Activated CD4-positive, alpha-beta memory T cell treated with anti-CD3 and anti-CD28 coated beads, Interleukin-2, amount 10 ng/mL, durations not matched to agents 7 days and 5 days (primary cell): ENCODE measurements around the gene NEK6. TPM values are rescaled to one million over a fixed set of nuclear protein-coding genes. Genes with fewer than 3 reads are reported as not detected.

Experiments
- CTCF ChIA-PET: fragments of 350-600 bp; sonication (Branson Sonifier 250); formaldehyde crosslinking; loops from one replicate; lab custom pipeline; 2021; ENCODE audit warnings: antibody characterized with exemption, inconsistent platforms; lab: Charles Lee
- POLR2A ChIA-PET: fragments of 350-600 bp; sonication (Branson Sonifier 250); formaldehyde crosslinking; loops from one replicate; lab custom pipeline; 2021; ENCODE audit warnings: antibody characterized with exemption; lab: Charles Lee
- DNase-seq: peaks from one replicate; pipeline ENCODE4 v3.0.0-alpha.2; 2020
- H3K27ac Mint-ChIP-seq: one replicate; pipeline ENCODE4 v1.8.0; 2021; ENCODE audit warnings: mild to moderate bottlenecking, mixed read lengths
- H3K27me3 Mint-ChIP-seq: one replicate; pipeline ENCODE4 v1.8.0; 2021; ENCODE audit warnings: mixed read lengths
- H3K36me3 Mint-ChIP-seq: one replicate; pipeline ENCODE4 v1.8.0; 2021; ENCODE audit warnings: low read depth, mixed read lengths
- H3K4me1 Mint-ChIP-seq: one replicate; pipeline ENCODE4 v1.8.0; 2021; ENCODE audit warnings: mixed read lengths
- H3K4me3 Mint-ChIP-seq: one replicate; pipeline ENCODE4 v1.8.0; 2021; ENCODE audit warnings: mild to moderate bottlenecking, mixed read lengths
- H3K9me3 Mint-ChIP-seq: one replicate; pipeline ENCODE4 v1.8.0; 2021; ENCODE audit warnings: mixed read lengths
- total RNA-seq, 2 experiments: library from RNA; stranded (reverse); gene quantifications; one replicate each; pipeline ENCODE4 v1.2.3, GENCODE V29; 2021

Gene NEK6
- total RNA-seq, 2 experiments from 2014 or later = 16.9 to 18.9 TPM

GRCh38 chr9:124312290-124313265 lies 54.8 kb downstream of the NEK6 start:
- no peak overlapping the region for H3K4me3 Mint-ChIP-seq
- CTCF ChIA-PET = interaction anchor here (1.1 to 1.8 kb wide), 3 partner anchors 150 to 186 kb away, joined by 3 to 7 read pairs (median 3); no protein-coding TSS in a partner anchor
- no peaks in the 10 kb centered on the region for H3K27me3 Mint-ChIP-seq
- no peaks in the 10 kb centered on the region for H3K36me3 Mint-ChIP-seq
- POLR2A ChIA-PET = no interaction called here
- no peak overlapping the region for H3K27ac Mint-ChIP-seq
- DNase-seq = no peak
- H3K4me1 Mint-ChIP-seq = no peaks in the 10 kb centered on the region
- no peaks in the 10 kb centered on the region for H3K9me3 Mint-ChIP-seq

- POLR2A ChIA-PET = no interaction called here
- no peaks in the 10 kb centered on the region for H3K27me3 Mint-ChIP-seq
- CTCF ChIA-PET = interaction anchor here (1.3 kb wide), 1 partner anchor 187 kb away, joined by 3 read pairs; no protein-coding TSS in a partner anchor
- no peaks in the 10 kb centered on the region for H3K36me3 Mint-ChIP-seq
- H3K4me1 Mint-ChIP-seq = no peaks in the 10 kb centered on the region
- H3K4me3 Mint-ChIP-seq = no peak overlapping the region
- no peak for DNase-seq
- no peak overlapping the region for H3K27ac Mint-ChIP-seq
- H3K9me3 Mint-ChIP-seq = no peaks in the 10 kb centered on the region
Observed at GRCh38 chr9:124313940-124314339, 56.2 kb downstream of the NEK6 start.

DNA sequence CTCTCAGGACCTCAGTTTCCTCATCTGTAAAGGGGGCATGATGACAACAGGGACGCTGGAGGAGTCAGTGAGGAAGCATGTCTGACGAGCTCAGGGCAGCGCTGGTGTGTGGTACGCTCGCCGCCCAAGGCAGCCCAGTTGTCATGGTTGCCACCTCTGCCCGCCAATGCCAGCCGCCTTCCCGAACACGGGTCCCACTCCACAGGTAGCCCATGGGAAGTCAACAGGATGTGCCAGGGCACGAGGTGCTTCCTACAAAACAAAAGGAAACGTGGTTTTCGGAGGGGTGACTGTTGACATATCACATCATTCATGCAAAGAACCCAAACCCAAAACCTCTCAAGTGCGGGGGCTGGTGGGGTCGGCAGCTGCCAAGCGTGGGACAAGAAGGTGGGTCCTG lies 58.1 kb downstream of the NEK6 start:
- no peaks in the 10 kb centered on the region for H3K27me3 Mint-ChIP-seq
- no peak for DNase-seq
- ChIA-PET POLR2A (no interaction called here), CTCF (no interaction called here)
- H3K4me1 Mint-ChIP-seq = peaks cover 7% of the 10 kb centered on the region
- H3K27ac Mint-ChIP-seq = no peak overlapping the region
- H3K36me3 Mint-ChIP-seq = no peaks in the 10 kb centered on the region
- no peak overlapping the region for H3K4me3 Mint-ChIP-seq
- H3K9me3 Mint-ChIP-seq = no peaks in the 10 kb centered on the region

GRCh38 chr9:124320062-124320973 lies 62.6 kb downstream of the NEK6 start:
- H3K27me3 Mint-ChIP-seq = no peaks in the 10 kb centered on the region
- H3K4me1 Mint-ChIP-seq = peaks cover 11% of the 10 kb centered on the region
- no peaks in the 10 kb centered on the region for H3K36me3 Mint-ChIP-seq
- no peak overlapping the region for H3K4me3 Mint-ChIP-seq
- H3K27ac Mint-ChIP-seq = peak overlapping the region; percentile 23
- peak; percentile 60 for DNase-seq
- POLR2A ChIA-PET = no interaction called here
- CTCF ChIA-PET = interaction anchor here (0.6 to 5.6 kb wide), 4 partner anchors 119 to 199 kb away, joined by 3 to 24 read pairs (median 4); no protein-coding TSS in a partner anchor
- no peaks in the 10 kb centered on the region for H3K9me3 Mint-ChIP-seq

GRCh38 chr9:124321416-124321815 lies 63.7 kb downstream of the NEK6 start:
- Mint-ChIP-seq H3K36me3 (no peaks in the 10 kb centered on the region), H3K27me3 (no peaks in the 10 kb centered on the region), H3K4me1 (peaks cover 11% of the 10 kb centered on the region), H3K27ac (no peak overlapping the region), H3K4me3 (no peak overlapping the region), H3K9me3 (no peaks in the 10 kb centered on the region)
- CTCF ChIA-PET = interaction anchor here (5.6 kb wide), 1 partner anchor 195 kb away, joined by 24 read pairs; no protein-coding TSS in a partner anchor
- POLR2A ChIA-PET = no interaction called here
- no peak for DNase-seq

DNA sequence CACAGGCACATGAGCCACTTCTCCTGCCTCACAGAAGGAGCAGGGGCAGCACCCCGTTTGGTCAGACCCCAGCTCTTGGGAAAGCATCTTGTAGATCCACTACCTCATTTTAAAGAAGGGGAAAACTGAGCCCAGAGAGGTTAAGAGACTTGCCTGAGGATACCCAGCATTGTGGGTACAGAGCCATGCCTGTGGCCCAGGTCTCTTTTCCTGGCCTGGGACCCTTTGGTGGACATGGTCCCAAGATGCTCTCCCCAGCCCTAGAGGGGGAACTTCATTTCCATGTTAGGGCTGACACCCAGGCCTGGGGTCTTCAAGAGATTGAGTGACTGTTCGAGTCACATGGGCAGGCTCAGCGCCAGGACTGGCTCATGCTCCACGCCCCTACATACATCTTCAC lies 64.2 kb downstream of the NEK6 start:
- H3K4me1 Mint-ChIP-seq = peaks cover 11% of the 10 kb centered on the region
- no peaks in the 10 kb centered on the region for H3K9me3 Mint-ChIP-seq
- no peak for DNase-seq
- no peak overlapping the region for H3K4me3 Mint-ChIP-seq
- H3K36me3 Mint-ChIP-seq = no peaks in the 10 kb centered on the region
- ChIA-PET POLR2A (no interaction called here), CTCF (interaction anchor here (5.6 kb wide), 1 partner anchor 195 kb away, joined by 24 read pairs; no protein-coding TSS in a partner anchor)
- no peak overlapping the region for H3K27ac Mint-ChIP-seq
- no peaks in the 10 kb centered on the region for H3K27me3 Mint-ChIP-seq

GRCh38 chr9:124322618-124323432 lies 65.1 kb downstream of the NEK6 start:
- H3K9me3 Mint-ChIP-seq = no peaks in the 10 kb centered on the region
- POLR2A ChIA-PET = no interaction called here
- H3K27ac Mint-ChIP-seq = no peak overlapping the region
- H3K27me3 Mint-ChIP-seq = no peaks in the 10 kb centered on the region
- H3K4me1 Mint-ChIP-seq = peaks cover 11% of the 10 kb centered on the region
- H3K36me3 Mint-ChIP-seq = no peaks in the 10 kb centered on the region
- no peak for DNase-seq
- no peak overlapping the region for H3K4me3 Mint-ChIP-seq
- CTCF ChIA-PET = interaction anchor here (0.7 to 5.6 kb wide), 2 partner anchors 182 to 196 kb away, joined by 3 to 24 read pairs; no protein-coding TSS in a partner anchor

GRCh38 chr9:124323904-124324303 lies 66.2 kb downstream of the NEK6 start:
- no peaks in the 10 kb centered on the region for H3K36me3 Mint-ChIP-seq
- no peak for DNase-seq
- H3K27me3 Mint-ChIP-seq = no peaks in the 10 kb centered on the region
- no peak overlapping the region for H3K4me3 Mint-ChIP-seq
- H3K9me3 Mint-ChIP-seq = no peaks in the 10 kb centered on the region
- CTCF ChIA-PET = interaction anchor here (5.6 kb wide), 1 partner anchor 197 kb away, joined by 24 read pairs; no protein-coding TSS in a partner anchor
- POLR2A ChIA-PET = no interaction called here
- H3K27ac Mint-ChIP-seq = no peak overlapping the region
- H3K4me1 Mint-ChIP-seq = peaks cover 11% of the 10 kb centered on the region

DNA sequence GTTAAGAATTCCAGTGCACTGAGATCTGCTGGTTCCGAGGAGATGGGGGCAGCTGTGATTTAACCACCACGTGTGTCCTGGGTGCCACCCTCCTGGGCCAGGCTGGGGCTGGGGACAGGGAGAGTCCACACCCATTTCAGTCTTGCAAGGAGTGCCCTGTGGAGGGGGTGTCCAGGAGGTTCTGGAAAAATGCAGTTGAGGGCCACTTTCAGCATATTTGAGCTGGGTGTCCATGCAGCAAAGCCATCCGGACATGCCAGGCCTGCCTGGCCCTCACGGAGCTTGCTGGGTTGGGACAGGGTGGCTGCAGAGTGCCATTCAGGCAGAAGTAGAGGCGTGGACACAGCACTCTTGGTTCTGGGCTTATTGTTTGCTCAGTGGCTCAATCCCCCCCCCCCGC lies 68.1 kb downstream of the NEK6 start:
- no peaks in the 10 kb centered on the region for H3K36me3 Mint-ChIP-seq
- ChIA-PET CTCF (interaction anchor here (0.6 kb wide), 1 partner anchor 199 kb away, joined by 3 read pairs; no protein-coding TSS in a partner anchor), POLR2A (no interaction called here)
- H3K9me3 Mint-ChIP-seq = no peaks in the 10 kb centered on the region
- no peak for DNase-seq
- H3K4me1 Mint-ChIP-seq = peaks cover 4% of the 10 kb centered on the region
- H3K27me3 Mint-ChIP-seq = no peaks in the 10 kb centered on the region
- H3K4me3 Mint-ChIP-seq = no peak overlapping the region
- H3K27ac Mint-ChIP-seq = no peak overlapping the region

DNA sequence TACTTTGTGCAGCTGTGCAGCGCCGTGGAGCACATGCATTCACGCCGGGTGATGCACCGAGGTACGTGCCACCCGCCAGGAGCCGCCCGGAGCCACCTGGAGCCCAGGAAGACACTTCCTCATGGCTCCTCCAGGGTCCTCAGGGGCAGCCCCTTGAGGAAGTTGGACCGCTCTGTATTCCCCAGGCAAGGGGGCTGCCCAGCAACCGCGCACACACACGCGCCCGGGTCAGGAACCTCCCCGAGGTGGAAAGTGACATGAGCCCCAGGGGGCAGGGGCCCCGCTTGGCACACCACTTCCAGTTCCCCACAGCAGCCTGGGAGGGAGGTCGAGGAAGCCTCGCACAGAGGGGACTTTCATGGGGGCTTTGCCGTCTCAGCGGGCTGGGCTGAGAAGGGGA lies 68.6 kb downstream of the NEK6 start:
- CTCF ChIA-PET = no interaction called here
- no peaks in the 10 kb centered on the region for H3K36me3 Mint-ChIP-seq
- H3K27ac Mint-ChIP-seq = no peak overlapping the region
- POLR2A ChIA-PET = no interaction called here
- DNase-seq = no peak
- H3K4me1 Mint-ChIP-seq = peaks cover 4% of the 10 kb centered on the region
- H3K9me3 Mint-ChIP-seq = no peaks in the 10 kb centered on the region
- H3K4me3 Mint-ChIP-seq = no peak overlapping the region
- no peaks in the 10 kb centered on the region for H3K27me3 Mint-ChIP-seq

- H3K36me3 Mint-ChIP-seq = no peaks in the 10 kb centered on the region
- POLR2A ChIA-PET = no interaction called here
- CTCF ChIA-PET = no interaction called here
Observed at GRCh38 chr9:124327491-124327890, 69.7 kb downstream of the NEK6 start.

DNA sequence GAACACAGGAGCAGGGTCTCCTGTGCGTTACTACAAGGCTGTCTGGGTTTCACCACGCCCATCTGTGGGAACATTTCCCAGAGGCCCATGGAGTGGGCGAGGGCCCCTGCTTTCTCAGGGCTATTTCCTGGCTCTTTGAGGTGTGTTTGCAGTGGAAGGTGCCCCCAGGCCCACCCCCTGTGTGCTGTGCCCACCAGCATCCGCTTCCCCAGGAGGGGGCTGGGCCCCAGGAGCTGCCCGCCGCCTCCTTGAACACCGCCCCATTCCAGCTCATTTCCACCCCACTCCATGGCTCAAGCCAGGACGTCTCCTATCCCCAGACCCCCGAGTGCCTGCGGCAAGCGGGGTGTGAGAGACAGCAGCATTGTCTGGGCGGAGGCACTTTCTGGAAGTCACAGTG lies 70.5 kb downstream of the NEK6 start:
- no peak overlapping the region for H3K27ac Mint-ChIP-seq
- ChIA-PET CTCF (no interaction called here), POLR2A (no interaction called here)
- no peak for DNase-seq
- no peak overlapping the region for H3K4me3 Mint-ChIP-seq
- H3K4me1 Mint-ChIP-seq = no peaks in the 10 kb centered on the region
- no peaks in the 10 kb centered on the region for H3K27me3 Mint-ChIP-seq
- no peaks in the 10 kb centered on the region for H3K36me3 Mint-ChIP-seq
- no peaks in the 10 kb centered on the region for H3K9me3 Mint-ChIP-seq

More at GRCh38 chr9:124327491-124327890, 69.7 kb downstream of the NEK6 start:
- Mint-ChIP-seq H3K27ac (no peak overlapping the region), H3K4me1 (peaks cover 4% of the 10 kb centered on the region), H3K9me3 (no peaks in the 10 kb centered on the region), H3K4me3 (no peak overlapping the region), H3K27me3 (no peaks in the 10 kb centered on the region)
- DNase-seq = no peak
